Body of pancreas (tissue), 4 donors: ENCODE results near the gene ACRBP. TPM values are rescaled to one million over a fixed set of nuclear protein-coding genes. Genes with fewer than 3 reads are reported as not detected.

Source experiments
- ATAC-seq: fragments of 150-250 bp; one replicate; pipeline ENCODE4 v1.9.1; 2016
- DNase-seq, 4 donors: peaks; one replicate each; pipeline ENCODE4 v3.0.0-alpha.2; 2019
- H3K27ac ChIP-seq, 4 donors: fragments of 200-600 bp; sonication (generic); 1 replicate in 3 of 4; 2 replicates in 1 of 4; pipeline versions ENCODE4 v1.5.1 to v1.6.1; 2016 to 2019; ENCODE audit warnings: mild to moderate bottlenecking in 1 of 4, mixed read lengths in 1 of 4, moderate library complexity in 1 of 4
- H3K27me3 ChIP-seq, 2 donors: fragments of 200-600 bp; sonication (generic); one replicate each; pipeline ENCODE4 v1.6.0; 2016; ENCODE audit warnings: mild to moderate bottlenecking in 1 of 2
- H3K36me3 ChIP-seq, 2 donors: fragments of 200-600 bp; sonication (generic); replicated peaks in 1 of 2; 2 replicates each; pipeline ENCODE4 v1.5.1; 2016; ENCODE audit warnings: low read depth in 2 of 2; ENCODE audit not compliant: insufficient read depth in 1 of 2
- H3K4me1 ChIP-seq: fragments of 200-600 bp; sonication (generic); one replicate; pipeline ENCODE4 v1.6.0; 2016
- H3K4me3 ChIP-seq, 2 donors: fragments of 200-600 bp; sonication (generic); 1 replicate in 1 of 2; 2 replicates in 1 of 2; pipeline ENCODE4 v1.5.1; 2016 to 2019
- H3K9me3 ChIP-seq, 3 donors: fragments of 200-600 bp; sonication (generic); 1 replicate in 2 of 3; 2 replicates in 1 of 3; pipeline ENCODE4 v1.5.1; 2016
- CTCF ChIP-seq, 7 experiments: fragments of 450-650 bp in 4 of 7; fragments of 200-600 bp in 3 of 7; sonication (generic) in 3 of 7; IDR thresholded peaks; one replicate each; pipeline ENCODE4 v1.5.1; 2016 to 2019; ENCODE audit warnings: antibody characterized with exemption in 7 of 7
- POLR2A ChIP-seq, 3 donors: fragments of 450-650 bp; IDR thresholded peaks; one replicate each; pipeline ENCODE4 v1.6.1; 2016; ENCODE audit warnings: antibody characterized with exemption in 3 of 3, mild to moderate bottlenecking in 2 of 3
- WGBS, 2 donors: methylation state at CpG; one replicate each; pipeline ENCODE4 v1.1.5; 2017; 5-methylcytosine and 5-hydroxymethylcytosine counted together
- intact Hi-C: fragments of 100-400 bp; cut with DNase I; formaldehyde crosslinking; loops from one replicate; pipeline ENCODE4 v1.15.1; 2023
- total RNA-seq, 2 donors: library from RNA; depleted of rRNA; stranded (reverse); fragments of >200 nt; gene quantifications; one replicate each; pipeline ENCODE4 v1.1.0, GENCODE V29; 2016

Gene ACRBP
- total RNA-seq, 2 donors from 2014 or later, result 0.78 to 5.9 TPM

- Histone ChIP-seq H3K4me3 (no peak overlapping the region), H3K36me3 (peaks cover 48 to 71% of the 10 kb centered on the region in 2 donors), H3K27ac (no peak overlapping the region), H3K4me1 (no peaks in the 10 kb centered on the region), H3K27me3 (no peaks in the 10 kb centered on the region), H3K9me3 (no peaks in the 10 kb centered on the region)
- DNase-seq, result no peak
- 86 to 96% methylated on average over 8 of the region's 8 CpGs for WGBS, 2 donors
- TF ChIP-seq CTCF (IDR thresholded peaks at IDR 0.05) (no peak), POLR2A (IDR thresholded peaks at IDR 0.05) (no peak)
- intact Hi-C loops, result no loop called here
- no peak for ATAC-seq
Observed at GRCh38 chr12:6592087-6592486, 55.1 kb downstream of the ACRBP start.

Other genes with a start within 250 kb of the ACRBP start
- not detected for gene CD27, start 202.5 kb downstream of the ACRBP start, total RNA-seq
- 10 to 100 TPM; 14.5 to 36.3 TPM for gene TAPBPL, start 195.4 kb downstream of the ACRBP start, total RNA-seq
- 1 to 10 TPM; 2.9 to 5.9 TPM for gene VAMP1, start 176.8 kb downstream of the ACRBP start, total RNA-seq
- 10 to 100 TPM; 23.6 to 25.1 TPM for gene MRPL51, start 154.2 kb downstream of the ACRBP start, total RNA-seq
- 10 to 100 TPM in 1 of 2 donors, 1 to 10 TPM in 1; 9.3 to 46.1 TPM for gene NCAPD2, start 153.3 kb downstream of the ACRBP start, total RNA-seq
- gene GAPDH, start 112.9 kb downstream of the ACRBP start, total RNA-seq, result 100 to 1,000 TPM; 311 to 476 TPM
- gene IFFO1, start 91.4 kb downstream of the ACRBP start, total RNA-seq, result 10 to 100 TPM; 11.4 to 13.2 TPM
- 10 to 100 TPM; 10.9 to 83.1 TPM for gene NOP2, start 79.1 kb downstream of the ACRBP start, total RNA-seq
- 100 to 1,000 TPM; 114 to 122 TPM for gene CHD4, start 40.1 kb downstream of the ACRBP start, total RNA-seq
- 1 to 10 TPM in 1 of 2 donors, under 1 TPM in 1; 0.66 to 3.6 TPM for gene LPAR5, start 11.5 kb downstream of the ACRBP start, total RNA-seq
- gene ING4, start 15.7 kb upstream of the ACRBP start, total RNA-seq, result 10 to 100 TPM; 23.3 to 39.9 TPM
- gene ZNF384, start 41.9 kb upstream of the ACRBP start, total RNA-seq, result 10 to 100 TPM; 20.0 to 25.4 TPM
- not detected for gene PIANP, start 53.4 kb upstream of the ACRBP start, total RNA-seq
- 10 to 100 TPM; 20.2 to 27.7 TPM for gene COPS7A, start 76.6 kb upstream of the ACRBP start, total RNA-seq
- gene MLF2, start 105.7 kb upstream of the ACRBP start, total RNA-seq, result 10 to 100 TPM; 59.4 to 76.5 TPM
- gene PTMS, start 118.9 kb upstream of the ACRBP start, total RNA-seq, result 100 to 1,000 TPM in 1 of 2 donors, 10 to 100 TPM in 1; 69.5 to 109 TPM
- not detected for gene LAG3, start 125.1 kb upstream of the ACRBP start, total RNA-seq
- gene CD4, start 142.1 kb upstream of the ACRBP start, total RNA-seq, result 1 to 10 TPM; 3.0 to 5.2 TPM
- under 1 TPM in 1 of 2 donors, not detected in 1; 0.78 TPM for gene GPR162, start 174.4 kb upstream of the ACRBP start, total RNA-seq
- 10 to 100 TPM; 17.6 to 43.2 TPM for gene P3H3, start 181.0 kb upstream of the ACRBP start, total RNA-seq
- gene GNB3, start 193.5 kb upstream of the ACRBP start, total RNA-seq, result under 1 TPM; 0.33 to 0.52 TPM
- gene CDCA3, start 203.9 kb upstream of the ACRBP start, total RNA-seq, result 1 to 10 TPM in 1 of 2 donors, under 1 TPM in 1; 0.52 to 2.3 TPM
- 10 to 100 TPM; 18.2 to 60.6 TPM for gene USP5, start 204.7 kb upstream of the ACRBP start, total RNA-seq
- 100 to 1,000 TPM; 134 to 152 TPM for gene TPI1, start 220.1 kb upstream of the ACRBP start, total RNA-seq
- 10 to 100 TPM in 1 of 2 donors, 1 to 10 TPM in 1; 2.6 to 11.9 TPM for gene SPSB2, start 225.9 kb upstream of the ACRBP start, total RNA-seq